Measurements from ENCODE around the gene RFTN2.
"Not testable (repeated sequence)": the region's sequence is repeated elsewhere in the genome, so short reads cannot be mapped to it uniquely, and the experiment has no call there.

Gene RFTN2

DNA sequence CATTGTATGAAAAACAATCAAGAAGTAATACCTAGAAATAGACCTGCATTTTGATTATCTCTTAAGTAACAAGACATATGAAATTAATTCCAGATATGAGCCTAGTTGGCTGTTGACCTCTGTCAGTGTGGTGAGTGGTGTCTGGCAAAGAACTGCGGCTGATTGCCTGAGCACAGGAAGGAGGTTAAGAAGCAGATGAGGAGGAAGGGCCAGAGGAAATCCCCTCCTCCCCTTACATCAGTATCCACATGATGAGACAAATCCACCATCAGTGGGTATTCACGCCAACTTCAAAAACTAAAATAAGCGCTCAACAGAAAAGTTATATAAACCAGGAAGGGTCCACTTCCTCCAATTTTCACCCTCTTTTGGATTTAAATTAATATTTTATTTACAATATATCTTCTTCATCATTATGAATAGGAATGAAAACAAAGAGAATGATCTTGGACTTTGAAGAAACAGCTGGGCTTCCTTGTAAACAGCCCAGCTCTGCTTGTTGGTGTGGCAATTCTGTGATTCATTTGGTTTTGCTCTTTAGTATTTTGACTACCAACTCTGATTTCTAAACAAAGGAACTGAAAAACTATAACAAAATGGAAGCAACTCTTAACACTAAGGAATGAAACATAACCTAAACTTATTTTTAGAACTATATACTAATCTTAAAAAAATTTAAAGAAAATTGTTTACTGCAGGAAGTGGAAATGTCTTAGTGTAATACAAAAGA, 27.3 kb downstream of the RFTN2 start:
- TF ChIP-seq, protein P1, sequence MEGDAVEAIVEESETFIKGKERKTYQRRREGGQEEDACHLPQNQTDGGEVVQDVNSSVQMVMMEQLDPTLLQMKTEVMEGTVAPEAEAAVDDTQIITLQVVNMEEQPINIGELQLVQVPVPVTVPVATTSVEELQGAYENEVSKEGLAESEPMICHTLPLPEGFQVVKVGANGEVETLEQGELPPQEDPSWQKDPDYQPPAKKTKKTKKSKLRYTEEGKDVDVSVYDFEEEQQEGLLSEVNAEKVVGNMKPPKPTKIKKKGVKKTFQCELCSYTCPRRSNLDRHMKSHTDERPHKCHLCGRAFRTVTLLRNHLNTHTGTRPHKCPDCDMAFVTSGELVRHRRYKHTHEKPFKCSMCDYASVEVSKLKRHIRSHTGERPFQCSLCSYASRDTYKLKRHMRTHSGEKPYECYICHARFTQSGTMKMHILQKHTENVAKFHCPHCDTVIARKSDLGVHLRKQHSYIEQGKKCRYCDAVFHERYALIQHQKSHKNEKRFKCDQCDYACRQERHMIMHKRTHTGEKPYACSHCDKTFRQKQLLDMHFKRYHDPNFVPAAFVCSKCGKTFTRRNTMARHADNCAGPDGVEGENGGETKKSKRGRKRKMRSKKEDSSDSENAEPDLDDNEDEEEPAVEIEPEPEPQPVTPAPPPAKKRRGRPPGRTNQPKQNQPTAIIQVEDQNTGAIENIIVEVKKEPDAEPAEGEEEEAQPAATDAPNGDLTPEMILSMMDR (IDR thresholded peaks at IDR 0.05; ENCODE audit: insufficient read depth, low read depth, low read length, missing control alignments) = no peak
- H3K4me3 ChIP-seq (ENCODE audit: low read depth, low read length) = no peak overlapping the region
- peak; percentile 34 for DNase-seq (ENCODE audit: low read depth)

DNA sequence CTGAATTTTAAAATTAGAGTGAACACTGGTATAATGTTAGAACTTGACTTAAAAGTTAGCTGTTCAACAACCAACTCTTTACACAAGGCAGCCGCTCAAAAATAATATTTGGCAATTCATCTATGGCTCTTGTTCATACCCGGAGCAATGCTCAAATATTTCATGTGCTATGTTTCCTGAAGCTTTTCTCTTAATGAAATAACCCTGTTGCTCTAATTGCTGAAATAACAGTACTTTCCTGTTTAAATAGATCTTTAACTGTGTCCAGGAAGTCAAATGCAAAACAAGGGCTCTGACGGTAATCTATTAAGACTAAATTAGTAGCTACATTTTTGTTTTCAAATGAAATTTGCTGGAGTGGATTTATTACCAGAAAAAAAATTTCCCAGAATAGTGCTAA, 33.7 kb downstream of the RFTN2 start:
- TF ChIP-seq, protein P1 (IDR thresholded peaks at IDR 0.05; ENCODE audit: insufficient read depth, low read depth, low read length, missing control alignments) = no peak
- H3K4me3 ChIP-seq (ENCODE audit: low read depth, low read length) = no peak overlapping the region
- no peak for DNase-seq (ENCODE audit: low read depth)

GRCh38 chr2:197640571-197641122, 34.7 kb downstream of the RFTN2 start:
- not testable (repeated sequence) for DNase-seq (ENCODE audit: low read depth); H3K4me3 ChIP-seq (ENCODE audit: low read depth, low read length)

DNA sequence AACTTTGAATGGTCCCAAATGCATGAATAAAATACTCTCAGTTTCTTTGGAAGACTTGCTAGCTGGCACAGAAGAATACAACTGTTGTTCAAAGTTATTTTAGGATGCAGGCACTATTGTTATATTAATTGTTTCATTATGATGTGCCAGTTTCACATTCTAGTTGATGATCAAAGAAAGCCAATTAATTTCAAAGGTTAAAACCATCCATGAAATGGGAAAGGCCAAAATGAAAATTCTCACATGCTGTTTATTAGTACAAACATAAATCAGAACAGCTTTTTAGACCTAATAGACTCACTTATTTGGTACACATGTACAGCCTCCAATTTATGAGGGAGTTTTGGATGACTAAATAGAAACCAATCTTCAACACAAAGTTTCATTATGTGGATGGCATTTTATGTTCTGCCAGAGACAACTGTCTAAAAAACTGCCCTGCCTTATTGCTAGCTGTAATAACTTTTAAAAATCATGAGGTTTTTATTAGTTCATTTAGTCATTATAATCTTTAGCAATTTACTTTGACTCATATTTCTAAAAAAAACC, 42.2 kb downstream of the RFTN2 start:
- no peak overlapping the region for H3K4me3 ChIP-seq (ENCODE audit: low read depth, low read length)
- TF ChIP-seq, protein P1 (IDR thresholded peaks at IDR 0.05; ENCODE audit: insufficient read depth, low read depth, low read length, missing control alignments) = no peak
- DNase-seq (ENCODE audit: low read depth) = peak; percentile 7

GRCh38 chr2:197628043-197628500, 47.3 kb downstream of the RFTN2 start:
- TF ChIP-seq, protein P1 (IDR thresholded peaks at IDR 0.05; ENCODE audit: insufficient read depth, low read depth, low read length, missing control alignments) = no peak
- no peak overlapping the region for H3K4me3 ChIP-seq (ENCODE audit: low read depth, low read length)
- peak; percentile 77 for DNase-seq (ENCODE audit: low read depth)

- TF ChIP-seq, protein P1 (IDR thresholded peaks at IDR 0.05; ENCODE audit: insufficient read depth, low read depth, low read length, missing control alignments) = no peak
- DNase-seq (ENCODE audit: low read depth) = peak; percentile 11
- H3K4me3 ChIP-seq (ENCODE audit: low read depth, low read length) = no peak overlapping the region
These were observed 48.3 kb downstream of the RFTN2 start for GRCh38 chr2:197626965-197627625.

DNA sequence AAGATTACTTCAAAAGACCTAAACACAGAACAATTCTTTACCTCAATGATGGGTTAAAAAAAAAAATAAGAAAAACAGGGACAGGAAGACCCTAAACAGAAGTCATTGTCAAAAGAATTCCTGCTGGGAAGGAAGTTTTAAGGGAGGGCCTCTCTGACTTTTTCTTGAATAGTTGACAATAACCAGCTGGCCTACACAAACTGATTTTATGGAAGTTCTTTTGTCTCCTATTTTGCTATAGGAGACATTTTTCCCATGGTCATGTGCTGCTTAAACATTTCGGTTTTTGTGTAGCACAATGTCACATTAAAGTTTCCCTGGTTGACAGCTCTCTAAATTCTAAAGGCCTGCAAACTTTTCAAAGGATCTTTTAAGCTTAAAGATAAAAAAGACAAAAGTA, 55.3 kb downstream of the RFTN2 start:
- TF ChIP-seq, protein P1 (IDR thresholded peaks at IDR 0.05; ENCODE audit: insufficient read depth, low read depth, low read length, missing control alignments) = no peak
- DNase-seq (ENCODE audit: low read depth) = no peak
- no peak overlapping the region for H3K4me3 ChIP-seq (ENCODE audit: low read depth, low read length)
